ENCODE measurements around the gene DBP.

The DBP gene

GRCh38 chr19:48656840-48657474 is 19.8 kb upstream of the DBP start (continued):
- TF ChIP-seq, protein P1, sequence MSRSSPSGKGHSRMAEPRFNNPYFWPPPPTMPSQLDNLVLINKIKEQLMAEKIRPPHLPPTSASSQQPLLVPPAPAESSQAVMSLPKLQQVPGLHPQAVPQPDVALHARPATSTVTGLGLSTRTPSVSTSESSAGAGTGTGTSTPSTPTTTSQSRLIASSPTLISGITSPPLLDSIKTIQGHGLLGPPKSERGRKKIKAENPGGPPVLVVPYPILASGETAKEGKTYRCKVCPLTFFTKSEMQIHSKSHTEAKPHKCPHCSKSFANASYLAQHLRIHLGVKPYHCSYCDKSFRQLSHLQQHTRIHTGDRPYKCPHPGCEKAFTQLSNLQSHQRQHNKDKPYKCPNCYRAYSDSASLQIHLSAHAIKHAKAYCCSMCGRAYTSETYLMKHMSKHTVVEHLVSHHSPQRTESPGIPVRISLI (tag by site-specific recombination; IDR thresholded peaks at IDR 0.05) = no peak
- TF ChIP-seq ELK4 (IDR thresholded peaks at IDR 0.05; ENCODE audit: borderline replicate concordance, low read depth, low read length) (no peak), ZNF324 (tag by site-specific recombination; IDR thresholded peaks at IDR 0.05) (no peak), BCL11A (tag by site-specific recombination; IDR thresholded peaks at IDR 0.05; ENCODE audit: low read depth) (peak; percentile 52; the same call in 1 of the 2 replicates), ZNF548 (tag by site-specific recombination; IDR thresholded peaks at IDR 0.05) (no peak), ZNF433 (tag by site-specific recombination; IDR thresholded peaks at IDR 0.05; ENCODE audit: low read depth) (no peak), ZNF514 (tag by site-specific recombination; IDR thresholded peaks at IDR 0.05) (no peak), ZNF585B (tag by site-specific recombination; IDR thresholded peaks at IDR 0.05) (no peak), ZNF623 (tag by site-specific recombination; IDR thresholded peaks at IDR 0.05) (no peak), HOXD13 (CRISPR knock-in tag; IDR thresholded peaks at IDR 0.05; ENCODE audit: borderline replicate concordance) (no peak), HOXA7 (CRISPR knock-in tag; IDR thresholded peaks at IDR 0.05; ENCODE audit: borderline replicate concordance) (no peak), YY2 (tag by site-specific recombination; IDR thresholded peaks at IDR 0.05) (no peak), OSR2 (tag by site-specific recombination; IDR thresholded peaks at IDR 0.05) (no peak), GLI4 (tag by site-specific recombination; IDR thresholded peaks at IDR 0.05) (no peak), ZNF837 (tag by site-specific recombination; IDR thresholded peaks at IDR 0.05) (no peak), ZNF473 (tag by site-specific recombination; IDR thresholded peaks at IDR 0.05) (no peak), SETDB1 (IDR thresholded peaks at IDR 0.05; ENCODE audit: insufficient read length, low read length) (no peak), ZEB2 (tag by site-specific recombination; IDR thresholded peaks at IDR 0.05) (no peak), ZNF670 (tag by site-specific recombination; IDR thresholded peaks at IDR 0.05; ENCODE audit: low read depth) (no peak), ZXDB (tag by site-specific recombination; IDR thresholded peaks at IDR 0.05) (no peak), ZNF24 (tag by site-specific recombination; IDR thresholded peaks at IDR 0.05) (peak; percentile 73; the same call in 1 of the 2 replicates), ZNF707 (tag by site-specific recombination; IDR thresholded peaks at IDR 0.05) (no peak), ZNF529 (tag by site-specific recombination; IDR thresholded peaks at IDR 0.05; ENCODE audit: insufficient replicate concordance) (no peak), SP2 (tag by site-specific recombination; IDR thresholded peaks at IDR 0.05) (peak; percentile 44), ZNF416 (tag by site-specific recombination; IDR thresholded peaks at IDR 0.05) (no peak), ZBTB17 (tag by site-specific recombination; IDR thresholded peaks at IDR 0.05) (peak; percentile 28; the same call in 1 of the 2 replicates), ZNF596 (tag by site-specific recombination; IDR thresholded peaks at IDR 0.05) (no peak), ZNF366 (tag by site-specific recombination; conservative IDR thresholded peaks at IDR 0.05) (peak; percentile 64), ZNF600 (tag by site-specific recombination; IDR thresholded peaks at IDR 0.05) (peak; percentile 41; the same call in 1 of the 2 replicates), ZBTB8A (tag by site-specific recombination; IDR thresholded peaks at IDR 0.05) (no peak), ZNF341 (tag by site-specific recombination; IDR thresholded peaks at IDR 0.05; ENCODE audit: low read depth) (no peak), ZNF561 (tag by site-specific recombination; IDR thresholded peaks at IDR 0.05; ENCODE audit: borderline replicate concordance) (no peak), OVOL3 (tag by site-specific recombination; IDR thresholded peaks at IDR 0.05) (no peak)
- TF ChIP-seq, protein P2, sequence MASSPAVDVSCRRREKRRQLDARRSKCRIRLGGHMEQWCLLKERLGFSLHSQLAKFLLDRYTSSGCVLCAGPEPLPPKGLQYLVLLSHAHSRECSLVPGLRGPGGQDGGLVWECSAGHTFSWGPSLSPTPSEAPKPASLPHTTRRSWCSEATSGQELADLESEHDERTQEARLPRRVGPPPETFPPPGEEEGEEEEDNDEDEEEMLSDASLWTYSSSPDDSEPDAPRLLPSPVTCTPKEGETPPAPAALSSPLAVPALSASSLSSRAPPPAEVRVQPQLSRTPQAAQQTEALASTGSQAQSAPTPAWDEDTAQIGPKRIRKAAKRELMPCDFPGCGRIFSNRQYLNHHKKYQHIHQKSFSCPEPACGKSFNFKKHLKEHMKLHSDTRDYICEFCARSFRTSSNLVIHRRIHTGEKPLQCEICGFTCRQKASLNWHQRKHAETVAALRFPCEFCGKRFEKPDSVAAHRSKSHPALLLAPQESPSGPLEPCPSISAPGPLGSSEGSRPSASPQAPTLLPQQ (tag by site-specific recombination; IDR thresholded peaks at IDR 0.05) = peak; percentile 70; the same call in 1 of the 2 replicates
- TF ChIP-seq, protein P3, sequence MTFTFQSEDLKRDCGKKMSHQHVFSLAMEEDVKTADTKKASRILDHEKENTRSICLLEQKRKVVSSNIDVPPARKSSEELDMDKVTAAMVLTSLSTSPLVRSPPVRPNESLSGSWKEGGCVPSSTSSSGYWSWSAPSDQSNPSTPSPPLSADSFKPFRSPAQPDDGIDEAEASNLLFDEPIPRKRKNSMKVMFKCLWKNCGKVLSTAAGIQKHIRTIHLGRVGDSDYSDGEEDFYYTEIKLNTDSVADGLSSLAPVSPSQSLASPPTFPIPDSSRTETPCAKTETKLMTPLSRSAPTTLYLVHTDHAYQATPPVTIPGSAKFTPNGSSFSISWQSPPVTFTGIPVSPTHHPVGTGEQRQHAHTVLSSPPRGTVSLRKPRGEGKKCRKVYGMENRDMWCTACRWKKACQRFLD (tag by site-specific recombination; IDR thresholded peaks at IDR 0.05) = no peak
- TF ChIP-seq, protein P4, sequence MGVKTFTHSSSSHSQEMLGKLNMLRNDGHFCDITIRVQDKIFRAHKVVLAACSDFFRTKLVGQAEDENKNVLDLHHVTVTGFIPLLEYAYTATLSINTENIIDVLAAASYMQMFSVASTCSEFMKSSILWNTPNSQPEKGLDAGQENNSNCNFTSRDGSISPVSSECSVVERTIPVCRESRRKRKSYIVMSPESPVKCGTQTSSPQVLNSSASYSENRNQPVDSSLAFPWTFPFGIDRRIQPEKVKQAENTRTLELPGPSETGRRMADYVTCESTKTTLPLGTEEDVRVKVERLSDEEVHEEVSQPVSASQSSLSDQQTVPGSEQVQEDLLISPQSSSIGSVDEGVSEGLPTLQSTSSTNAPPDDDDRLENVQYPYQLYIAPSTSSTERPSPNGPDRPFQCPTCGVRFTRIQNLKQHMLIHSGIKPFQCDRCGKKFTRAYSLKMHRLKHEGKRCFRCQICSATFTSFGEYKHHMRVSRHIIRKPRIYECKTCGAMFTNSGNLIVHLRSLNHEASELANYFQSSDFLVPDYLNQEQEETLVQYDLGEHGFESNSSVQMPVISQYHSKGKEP (tag by site-specific recombination; IDR thresholded peaks at IDR 0.05) = no peak
